Measurements from ENCODE around the gene RASA3. TPM values are rescaled to one million over a fixed set of nuclear protein-coding genes. Genes with fewer than 3 reads are reported as not detected.

RASA3 gene
- total and polyA plus RNA-seq, 10 of the 15 experiments (the other 5 are each of a cell fraction or from before 2014, with no cell fraction given): 0.79 to 33.9 (median 17.6) TPM

GRCh38 chr13:114148521-114148855, 16.1 kb upstream of the RASA3 start (continued):
- TF ChIP-seq MEF2B (IDR thresholded peaks at IDR 0.05; ENCODE audit: partially characterized antibody, poor library complexity, severe bottlenecking): peak; percentile 52
- TF ChIP-seq E2F4 (IDR thresholded peaks at IDR 0.05; ENCODE audit: low read depth, low read length): no peak
- TF ChIP-seq REST (IDR thresholded peaks at IDR 0.05; ENCODE audit: low read depth, low read length): no peak
- no peak for TF ChIP-seq SREBF1 (IDR thresholded peaks at IDR 0.05; ENCODE audit: low read length)
- no peak for TF ChIP-seq ZBTB33 (IDR thresholded peaks at IDR 0.05)
- no peak for TF ChIP-seq DPF2 (IDR thresholded peaks at IDR 0.05)
- TF ChIP-seq ZNF592 (IDR thresholded peaks at IDR 0.05): no peak
- TF ChIP-seq SP1 (IDR thresholded peaks at IDR 0.05; ENCODE audit: low read depth, low read length): peak; percentile 36
- no peak for TF ChIP-seq CBX3 (IDR thresholded peaks at IDR 0.05; ENCODE audit: borderline replicate concordance, low read depth)
- TF ChIP-seq JUND (IDR thresholded peaks at IDR 0.05; ENCODE audit: low read depth, low read length): no peak
- TF ChIP-seq HCFC1 (IDR thresholded peaks at IDR 0.05; ENCODE audit: low read length): no peak
- TF ChIP-seq IKZF2 (IDR thresholded peaks at IDR 0.05): peak; percentile 60 to 61; a peak in 2 of 4 replicates
- TF ChIP-seq PAX5 (IDR thresholded peaks at IDR 0.05; ENCODE audit: borderline replicate concordance, low read depth, low read length): peak; percentile 67; the same call in 1 of the 2 replicates
- 0 out of 2 replicates have a peak, but pooled peaks have one; percentile 47 for TF ChIP-seq NBN (IDR thresholded peaks at IDR 0.05)
- no peak for TF ChIP-seq YBX1 (IDR thresholded peaks at IDR 0.05)
- TF ChIP-seq ZBTB40 (IDR thresholded peaks at IDR 0.05; ENCODE audit: borderline replicate concordance): no peak
- no peak for TF ChIP-seq NR2C2 (IDR thresholded peaks at IDR 0.05; ENCODE audit: borderline replicate concordance, control insufficient read depth, insufficient read length, low read depth)

All from GM12878 (cell line).